MCF 10A (cell line): ENCODE results near the gene HORMAD2. TPM values are rescaled to one million over a fixed set of nuclear protein-coding genes. Genes with fewer than 3 reads are reported as not detected.

Source experiments
- BruUV-seq: library from RNA; stranded (reverse); fragments of 400-500 nt; replicated peaks from 2 replicates; lab custom pipeline; 2021; lab: Mats Ljungman, UMichigan
- CTCF ChIA-PET: fragments of 300-600 bp; sonication (Branson Sonifier 250); formaldehyde crosslinking; extraction: SDS; loops from one replicate; lab custom pipeline; 2021; ENCODE audit warnings: antibody characterized with exemption, inconsistent platforms; lab: Yijun Ruan, JAX
- POLR2A ChIA-PET: fragments of 300-600, 350-650 bp; sonication (Branson Sonifier 250); formaldehyde crosslinking; extraction: SDS; loops from one replicate; lab custom pipeline; 2020; ENCODE audit warnings: antibody characterized with exemption, inconsistent platforms; lab: Yijun Ruan, JAX
- DNase-seq: peaks from one replicate; pipeline ENCODE4 v3.0.0-alpha.2; 2018; ENCODE audit not compliant: unreplicated experiment
- H3K27ac Mint-ChIP-seq: one replicate; pipeline ENCODE4 v1.8.0; 2022; ENCODE audit warnings: mild to moderate bottlenecking, low read depth, mixed read lengths; ENCODE audit not compliant: unreplicated experiment
- H3K27me3 Mint-ChIP-seq: one replicate; pipeline ENCODE4 v1.8.0; 2022; ENCODE audit warnings: mixed read lengths; ENCODE audit not compliant: insufficient read depth, unreplicated experiment
- H3K36me3 Mint-ChIP-seq: one replicate; pipeline ENCODE4 v1.8.0; 2022; ENCODE audit warnings: mild to moderate bottlenecking, moderate library complexity, mixed read lengths; ENCODE audit not compliant: insufficient read depth, unreplicated experiment
- H3K4me1 Mint-ChIP-seq: one replicate; pipeline ENCODE4 v1.8.0; 2022; ENCODE audit warnings: mixed read lengths; ENCODE audit not compliant: insufficient read depth, unreplicated experiment
- H3K4me3 Mint-ChIP-seq: one replicate; pipeline ENCODE4 v1.8.0; 2022; ENCODE audit warnings: mild to moderate bottlenecking, moderate library complexity, mixed read lengths; ENCODE audit not compliant: unreplicated experiment
- H3K9me3 Mint-ChIP-seq: one replicate; pipeline ENCODE4 v1.8.0; 2022; ENCODE audit warnings: mixed read lengths; ENCODE audit not compliant: unreplicated experiment
- intact Hi-C: fragments of 100-400 bp; cut with micrococcal nuclease; formaldehyde crosslinking; loops from 2 replicates; pipeline ENCODE4 v1.14.1; 2022
- total RNA-seq: library from RNA; stranded (reverse); gene quantifications from 2 replicates; pipeline ENCODE4 v1.2.3, GENCODE V29; 2022
- TF ChIP-seq, protein P1 (sequence below): fragments of 200-600 bp; IDR thresholded peaks from one replicate; pipeline ENCODE4 v1.8.0; 2022; ENCODE audit warnings: antibody characterized with exemption, mild to moderate bottlenecking; ENCODE audit not compliant: unreplicated experiment

Gene HORMAD2
- total RNA-seq, 1 experiment from 2014 or later, result not detected

- TF ChIP-seq, protein P1, sequence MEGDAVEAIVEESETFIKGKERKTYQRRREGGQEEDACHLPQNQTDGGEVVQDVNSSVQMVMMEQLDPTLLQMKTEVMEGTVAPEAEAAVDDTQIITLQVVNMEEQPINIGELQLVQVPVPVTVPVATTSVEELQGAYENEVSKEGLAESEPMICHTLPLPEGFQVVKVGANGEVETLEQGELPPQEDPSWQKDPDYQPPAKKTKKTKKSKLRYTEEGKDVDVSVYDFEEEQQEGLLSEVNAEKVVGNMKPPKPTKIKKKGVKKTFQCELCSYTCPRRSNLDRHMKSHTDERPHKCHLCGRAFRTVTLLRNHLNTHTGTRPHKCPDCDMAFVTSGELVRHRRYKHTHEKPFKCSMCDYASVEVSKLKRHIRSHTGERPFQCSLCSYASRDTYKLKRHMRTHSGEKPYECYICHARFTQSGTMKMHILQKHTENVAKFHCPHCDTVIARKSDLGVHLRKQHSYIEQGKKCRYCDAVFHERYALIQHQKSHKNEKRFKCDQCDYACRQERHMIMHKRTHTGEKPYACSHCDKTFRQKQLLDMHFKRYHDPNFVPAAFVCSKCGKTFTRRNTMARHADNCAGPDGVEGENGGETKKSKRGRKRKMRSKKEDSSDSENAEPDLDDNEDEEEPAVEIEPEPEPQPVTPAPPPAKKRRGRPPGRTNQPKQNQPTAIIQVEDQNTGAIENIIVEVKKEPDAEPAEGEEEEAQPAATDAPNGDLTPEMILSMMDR, result no peak
- POLR2A ChIA-PET, result no interaction called here
- H3K27ac Mint-ChIP-seq, result no peak overlapping the region
- H3K36me3 Mint-ChIP-seq, result no peaks in the 10 kb centered on the region
- BruUV-seq, result no TSS peak
- no peaks in the 10 kb centered on the region for H3K27me3 Mint-ChIP-seq
- peaks cover 27% of the 10 kb centered on the region for H3K4me1 Mint-ChIP-seq
- no peak overlapping the region for H3K4me3 Mint-ChIP-seq
- no peaks in the 10 kb centered on the region for H3K9me3 Mint-ChIP-seq
- no peak for DNase-seq
- intact Hi-C loops, result no loop called here
- CTCF ChIA-PET, result no interaction called here
Measured at GRCh38 chr22:30040499-30041260, 39.6 kb upstream of the HORMAD2 start.

GRCh38 chr22:30041475-30041874 lies 38.8 kb upstream of the HORMAD2 start:
- no peaks in the 10 kb centered on the region for H3K9me3 Mint-ChIP-seq
- ChIA-PET CTCF (interaction anchor here (0.8 kb wide), 1 partner anchor 36 kb away, joined by 3 read pairs; no protein-coding TSS in a partner anchor), POLR2A (no interaction called here)
- no peaks in the 10 kb centered on the region for H3K27me3 Mint-ChIP-seq
- TF ChIP-seq, protein P1, result no peak
- no peak for DNase-seq
- intact Hi-C loops, result no loop called here
- no peak overlapping the region for H3K27ac Mint-ChIP-seq
- H3K4me1 Mint-ChIP-seq, result peaks cover 27% of the 10 kb centered on the region
- BruUV-seq, result no TSS peak
- no peaks in the 10 kb centered on the region for H3K36me3 Mint-ChIP-seq
- H3K4me3 Mint-ChIP-seq, result no peak overlapping the region

GRCh38 chr22:30041881-30042280 lies 38.4 kb upstream of the HORMAD2 start:
- Mint-ChIP-seq H3K27ac (no peak overlapping the region), H3K4me1 (peaks cover 27% of the 10 kb centered on the region)
- no TSS peak for BruUV-seq

GRCh38 chr22:30043161-30043560 lies 37.1 kb upstream of the HORMAD2 start:
- intact Hi-C loops, result no loop called here
- TF ChIP-seq, protein P1, result no peak
- Mint-ChIP-seq H3K4me3 (no peak overlapping the region), H3K4me1 (peaks cover 21% of the 10 kb centered on the region), H3K9me3 (no peaks in the 10 kb centered on the region), H3K27me3 (no peaks in the 10 kb centered on the region), H3K36me3 (no peaks in the 10 kb centered on the region), H3K27ac (no peak overlapping the region)
- ChIA-PET POLR2A (interaction anchor here (1.3 kb wide), 1 partner anchor 46 kb away, joined by 5 read pairs; no protein-coding TSS in a partner anchor), CTCF (interaction anchor here (0.7 to 0.8 kb wide), 2 partner anchors 11 to 47 kb away, joined by 3 read pairs; no protein-coding TSS in a partner anchor)
- no TSS peak for BruUV-seq
- DNase-seq, result no peak

More at GRCh38 chr22:30041881-30042280, 38.4 kb upstream of the HORMAD2 start:
- TF ChIP-seq, protein P1, result no peak
- Mint-ChIP-seq H3K36me3 (no peaks in the 10 kb centered on the region), H3K4me3 (no peak overlapping the region), H3K9me3 (no peaks in the 10 kb centered on the region), H3K27me3 (no peaks in the 10 kb centered on the region)
- ChIA-PET CTCF (interaction anchor here (0.8 kb wide), 1 partner anchor 36 kb away, joined by 3 read pairs; no protein-coding TSS in a partner anchor), POLR2A (no interaction called here)
- intact Hi-C loops, result no loop called here
- DNase-seq, result no peak
